NB4 (cell line): ENCODE measurements around the gene CDH4.

Source experiments
- CTCF ChIP-seq: IDR thresholded peaks from one replicate; pipeline ENCODE4 v1.5.1; 2012; ENCODE audit warnings: low read depth, low read length
- MAX ChIP-seq: IDR thresholded peaks from 2 replicates; pipeline ENCODE4 v1.6.1; 2011; ENCODE audit warnings: low read depth, low read length
- POLR2A ChIP-seq: IDR thresholded peaks from 2 replicates; pipeline ENCODE4 v1.6.1; 2011; ENCODE audit warnings: mild to moderate bottlenecking; ENCODE audit not compliant: insufficient read length; ENCODE audit errors: extremely low read depth

GRCh38 chr20:61391185-61391584 lies 139.1 kb downstream of the CDH4 start:
- TF ChIP-seq CTCF (no peak), POLR2A (no peak), MAX (no peak)
